GM12864 (cell line): ENCODE measurements around the gene SMIM3.
A peak's percentile ranks its signal among the peaks of the same experiment; 100 is the strongest.

Experiments used
- DNase-seq: peaks from one replicate; pipeline ENCODE4 v3.0.0-alpha.2; 2011; ENCODE audit warnings: low read depth
- H3K4me3 ChIP-seq: 2 replicates; pipeline ENCODE4 v1.5.1; 2011; ENCODE audit warnings: mild to moderate bottlenecking, low read depth, low read length, control low read depth
- CTCF ChIP-seq: IDR thresholded peaks from 2 replicates; pipeline ENCODE4 v1.5.1; 2011; ENCODE audit warnings: low read depth, mild to moderate bottlenecking, moderate library complexity, low read length, control low read depth, inconsistent platforms; ENCODE audit errors: missing control alignments

SMIM3 gene

DNA sequence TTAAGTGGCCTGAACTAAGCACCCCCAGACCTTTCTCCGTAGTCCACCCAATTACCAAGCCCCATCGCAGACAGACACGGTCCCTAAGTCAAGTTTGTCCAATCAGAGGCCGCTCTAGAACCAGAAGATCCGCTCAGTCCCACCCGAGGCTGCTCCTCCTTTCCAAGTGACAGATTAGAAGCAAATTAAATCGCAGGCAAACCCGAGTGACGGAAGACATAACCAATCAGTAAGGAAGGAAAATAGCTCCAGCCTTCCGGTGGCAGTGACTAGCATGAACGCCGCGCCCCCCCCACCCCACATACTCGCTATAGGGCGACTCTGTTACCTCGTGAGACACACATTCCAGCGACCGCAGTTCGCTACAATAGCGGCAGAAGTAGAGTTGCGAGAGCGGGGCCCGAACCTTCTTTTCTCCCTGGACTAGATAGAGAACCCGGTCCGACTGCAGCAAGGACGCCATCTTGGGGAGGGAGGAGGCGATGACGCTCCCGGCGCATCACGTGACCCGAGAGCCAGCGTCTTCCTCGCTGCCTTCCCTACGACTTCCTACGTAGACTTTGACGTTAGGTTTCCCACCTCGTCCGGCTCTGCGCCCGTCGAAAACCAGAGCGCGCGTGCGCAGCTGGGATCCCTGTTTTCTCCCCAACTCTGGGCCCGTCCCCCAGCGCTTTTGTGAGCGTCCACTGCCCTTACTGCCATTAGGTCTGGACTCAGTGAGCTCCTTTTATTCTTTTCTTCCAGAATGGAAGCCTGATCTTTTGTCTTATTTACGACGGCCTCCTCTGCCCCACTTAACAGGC, 19.8 kb upstream of the SMIM3 start, which contains the start of gene DCTN4:
Gene DCTN4 (minus strand): TSS at position 487 of the 803 bp plus-strand sequence. CDS start 24 bp downstream, at position 463.
- peak within 1 kb of the TSS; percentile 86 for H3K4me3 ChIP-seq

DNA sequence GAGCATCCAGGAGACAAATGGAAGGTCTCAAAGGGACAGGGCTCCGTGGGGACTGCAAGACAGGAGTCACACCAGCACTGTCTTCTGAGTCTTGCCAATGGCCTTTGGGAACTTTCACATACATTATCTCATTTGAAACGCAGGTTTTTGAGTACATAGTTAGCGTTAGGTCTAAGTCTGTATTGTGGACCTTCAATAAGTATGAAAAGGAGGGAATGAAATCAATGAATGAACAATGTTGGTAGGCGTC, 19.3 kb upstream of the SMIM3 start:
- DNase-seq: no peak
- H3K4me3 ChIP-seq: peak overlapping the region; percentile 86
- TF ChIP-seq CTCF: no peak

More for the DNA sequence above, 19.8 kb upstream of the SMIM3 start, which contains the start of gene DCTN4:
- DNase-seq: peak; percentile 98
- no peak for TF ChIP-seq CTCF

DNA sequence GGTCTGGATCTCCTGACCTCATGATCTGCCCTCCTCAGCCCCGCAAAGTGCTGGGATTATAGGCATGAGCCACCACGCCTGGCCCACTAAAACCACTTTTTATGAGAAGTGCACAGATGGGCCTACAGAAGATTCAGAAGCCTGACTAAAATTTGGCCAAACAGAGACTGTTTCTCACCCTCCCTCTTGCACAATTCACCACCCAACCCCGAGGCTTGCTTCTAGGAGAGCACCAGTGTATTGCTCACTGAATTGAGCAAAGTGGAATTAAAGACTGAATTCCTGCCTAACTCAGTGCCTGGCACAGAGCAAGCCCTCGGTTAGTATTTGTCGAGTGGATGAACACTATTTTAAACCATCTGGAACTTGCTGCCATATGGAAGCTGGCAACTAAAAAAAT, 16.3 kb upstream of the SMIM3 start:
- H3K4me3 ChIP-seq: no peak overlapping the region
- no peak for TF ChIP-seq CTCF
- no peak for DNase-seq

DNA sequence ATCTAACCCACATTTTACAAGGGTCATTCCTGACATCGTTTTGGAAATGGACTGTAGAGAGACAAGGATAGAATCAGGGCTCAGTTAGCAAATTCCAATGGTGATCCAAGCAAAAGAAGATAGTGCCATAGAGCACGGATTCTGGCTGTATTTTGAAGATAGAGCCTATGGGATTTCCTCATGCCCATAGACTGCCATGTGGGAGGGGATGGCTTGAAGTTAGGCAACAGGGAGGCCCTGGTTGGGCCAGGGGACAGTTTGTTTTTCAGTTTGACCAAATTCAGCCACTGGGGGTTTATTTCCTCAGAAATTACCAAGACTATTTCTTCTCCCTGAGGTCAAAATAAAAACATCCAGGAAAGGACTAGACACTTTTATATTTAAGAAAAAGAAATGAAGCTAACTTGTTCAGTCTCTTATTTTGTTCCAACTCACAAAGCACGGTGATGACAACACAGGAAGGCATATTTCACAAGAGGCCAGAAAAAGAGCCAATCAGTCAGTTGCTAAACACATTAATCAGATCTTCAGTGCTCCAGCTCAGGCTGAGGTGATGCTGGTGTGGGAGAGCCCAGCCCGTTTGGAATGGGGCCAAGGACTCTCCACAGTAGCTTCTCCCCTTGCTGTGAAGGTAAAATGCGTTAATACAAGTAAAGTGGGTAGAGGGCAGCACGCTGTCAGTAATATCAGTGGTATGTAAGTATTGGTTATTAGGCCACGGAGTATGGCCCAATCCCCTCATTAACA, 15.4 kb upstream of the SMIM3 start:
- no peak overlapping the region for H3K4me3 ChIP-seq
- no peak for TF ChIP-seq CTCF
- no peak for DNase-seq

GRCh38 chr5:150764530-150764929, 14.0 kb upstream of the SMIM3 start:
- no peak for DNase-seq
- TF ChIP-seq CTCF: no peak
- H3K4me3 ChIP-seq: no peak overlapping the region

- no peak for TF ChIP-seq CTCF
- DNase-seq: no peak
- no peak overlapping the region for H3K4me3 ChIP-seq
Measured at GRCh38 chr5:150765011-150765798, 13.4 kb upstream of the SMIM3 start.
